ENCODE results near the gene POU3F1.
A peak's percentile ranks its signal among the peaks of the same experiment; 100 is the strongest.

The POU3F1 gene

GRCh38 chr1:38028105-38028591 lies 18.4 kb downstream of the POU3F1 start:
- DNase-seq (ENCODE audit: low spot score): no peak

GRCh38 chr1:38027201-38028104 lies 19.1 kb downstream of the POU3F1 start:
- no peak for DNase-seq (ENCODE audit: low spot score)

- peak; percentile 63 for DNase-seq (ENCODE audit: low spot score)
Measured at GRCh38 chr1:38026592-38027200, 19.9 kb downstream of the POU3F1 start.

GRCh38 chr1:38025664-38026063 lies 20.9 kb downstream of the POU3F1 start:
- DNase-seq (ENCODE audit: low spot score): no peak

GRCh38 chr1:38025233-38025632 lies 21.4 kb downstream of the POU3F1 start:
- DNase-seq (ENCODE audit: low spot score): no peak

- no peak for DNase-seq (ENCODE audit: low spot score)
Measured at GRCh38 chr1:38022810-38023209, 23.8 kb downstream of the POU3F1 start.

- DNase-seq (ENCODE audit: low spot score): no peak
Measured at GRCh38 chr1:38021969-38022368, 24.6 kb downstream of the POU3F1 start.

- no peak for DNase-seq (ENCODE audit: low spot score)
Measured at GRCh38 chr1:38020396-38020795, 26.2 kb downstream of the POU3F1 start.

GRCh38 chr1:38018864-38019343 lies 27.7 kb downstream of the POU3F1 start:
- peak; percentile 52 for DNase-seq (ENCODE audit: low spot score)

GRCh38 chr1:38015978-38016725 lies 30.4 kb downstream of the POU3F1 start:
- no peak for DNase-seq (ENCODE audit: low spot score)

GRCh38 chr1:38014724-38015424 lies 31.7 kb downstream of the POU3F1 start:
- DNase-seq (ENCODE audit: low spot score): no peak

- DNase-seq (ENCODE audit: low spot score): no peak
Measured at GRCh38 chr1:38014171-38014570, 32.4 kb downstream of the POU3F1 start.

- DNase-seq (ENCODE audit: low spot score): no peak
Measured at GRCh38 chr1:38013227-38013622, 33.4 kb downstream of the POU3F1 start.

GRCh38 chr1:38012363-38013226 lies 34.0 kb downstream of the POU3F1 start, which contains the start of gene UTP11:
TSS of gene UTP11 (plus strand) at chr1:38012734. CDS start at chr1:38012803, 69 bp downstream.
- peak; percentile 96 for DNase-seq (ENCODE audit: low spot score)

GRCh38 chr1:38009841-38010180 lies 36.8 kb downstream of the POU3F1 start:
- DNase-seq (ENCODE audit: low spot score): no peak

GRCh38 chr1:38009088-38009840 lies 37.3 kb downstream of the POU3F1 start:
- peak; percentile 31 for DNase-seq (ENCODE audit: low spot score)

GRCh38 chr1:38006008-38006828 lies 40.4 kb downstream of the POU3F1 start:
- DNase-seq (ENCODE audit: low spot score): no peak

GRCh38 chr1:38005195-38006007 lies 41.2 kb downstream of the POU3F1 start, which contains the start of gene FHL3:
TSS of gene FHL3 (minus strand) at chr1:38005514. CDS start at chr1:37999412, 6,102 bp downstream.
- DNase-seq (ENCODE audit: low spot score): peak; percentile 87
